Fibroblast of skin of scalp (primary cell): Measurements from ENCODE around the gene MYO15B.
"Not testable (repeated sequence)": the region's sequence is repeated elsewhere in the genome, so short reads cannot be mapped to it uniquely, and the experiment has no call there.

Source experiments
- DNase-seq: peaks from one replicate; pipeline ENCODE4 v3.0.0-alpha.2; 2013

The MYO15B gene

DNA sequence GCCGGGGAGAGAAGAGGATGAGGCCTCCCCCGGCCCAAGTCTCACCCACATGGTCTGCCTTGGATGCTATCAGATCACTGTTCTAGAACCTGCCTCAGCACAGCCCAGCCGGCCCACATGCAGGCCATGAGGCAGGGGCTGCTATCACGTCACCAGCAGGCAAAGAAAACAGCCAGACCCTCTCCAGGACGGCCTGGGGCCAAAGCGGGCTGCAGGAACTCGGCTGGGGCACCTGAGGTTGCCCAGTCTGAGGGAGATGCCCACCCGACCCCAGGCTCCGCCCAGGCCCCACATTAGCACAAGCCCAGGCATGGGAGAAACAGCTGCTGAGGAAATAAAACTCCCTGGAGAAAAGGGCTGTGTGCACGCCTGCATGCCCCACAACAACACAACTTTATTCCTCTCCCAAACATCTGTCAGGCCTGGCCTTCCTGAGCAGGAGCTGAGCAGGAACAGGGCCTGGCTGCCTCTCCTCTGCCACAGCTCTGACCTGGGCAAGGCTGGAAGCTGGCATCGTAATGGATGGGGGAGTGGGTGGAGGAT is 39.0 kb downstream of the MYO15B start:
- no peak for DNase-seq

DNA sequence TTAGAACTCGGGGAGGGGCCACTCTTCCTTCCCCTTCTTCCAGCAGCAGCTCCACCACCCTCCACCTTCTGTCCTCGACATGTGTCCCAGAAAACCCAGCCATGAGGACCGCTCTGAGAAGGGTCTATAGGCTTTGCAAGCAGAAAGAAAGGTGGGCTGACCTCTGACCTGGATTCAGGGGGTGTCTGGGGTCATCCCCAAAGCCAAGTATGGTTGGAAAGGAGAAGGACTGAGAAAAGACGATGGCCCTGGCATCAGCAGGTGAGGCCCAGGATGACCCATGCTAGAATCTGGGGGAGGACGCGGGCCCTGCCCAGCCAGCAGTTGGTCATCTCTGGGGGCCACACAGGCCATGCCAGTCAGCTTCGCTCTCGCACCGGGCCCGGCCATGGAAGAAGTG is 39.5 kb downstream of the MYO15B start:
- DNase-seq = no peak

DNA sequence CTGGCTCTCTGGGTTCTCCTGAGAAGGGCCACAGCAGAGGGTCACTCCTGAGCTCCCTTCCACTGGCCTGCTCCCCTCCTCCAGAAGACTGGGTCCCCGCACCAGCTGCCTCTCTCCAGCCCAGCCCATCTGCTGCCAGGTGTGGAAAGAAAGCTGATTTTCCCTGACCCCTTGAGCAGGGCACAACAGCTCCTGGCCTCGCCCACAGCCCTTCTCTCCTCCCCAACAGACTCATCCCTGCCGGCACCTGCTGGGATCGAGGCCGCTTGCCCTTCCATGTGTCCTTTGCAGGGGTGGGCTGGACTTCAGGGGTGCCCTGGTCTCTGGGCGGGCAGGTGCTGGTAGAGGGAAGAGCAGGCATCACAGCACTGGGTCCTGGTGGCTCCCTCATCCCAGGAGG is 40.8 kb downstream of the MYO15B start:
- no peak for DNase-seq

DNA sequence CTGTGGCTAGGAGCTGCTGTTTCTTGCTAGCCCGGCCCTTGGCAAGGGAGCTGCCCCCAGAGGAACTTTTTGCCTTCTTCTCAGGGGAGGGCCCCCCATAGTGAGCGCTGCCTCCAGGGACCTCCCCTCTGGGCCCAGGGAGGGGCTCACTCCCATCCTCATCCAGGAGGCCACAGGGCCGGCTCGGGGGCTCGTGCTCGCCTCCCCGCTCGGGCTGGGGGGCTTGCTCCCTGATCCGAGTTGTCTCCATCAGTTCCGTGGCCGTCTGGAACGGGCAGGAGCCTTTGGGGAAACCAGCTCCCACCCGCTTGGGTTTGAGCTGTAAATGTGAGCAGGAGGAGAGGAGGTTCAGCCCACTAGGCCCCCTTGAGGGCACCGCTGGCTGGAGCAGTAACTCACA is 41.6 kb downstream of the MYO15B start:
- no peak for DNase-seq

DNA sequence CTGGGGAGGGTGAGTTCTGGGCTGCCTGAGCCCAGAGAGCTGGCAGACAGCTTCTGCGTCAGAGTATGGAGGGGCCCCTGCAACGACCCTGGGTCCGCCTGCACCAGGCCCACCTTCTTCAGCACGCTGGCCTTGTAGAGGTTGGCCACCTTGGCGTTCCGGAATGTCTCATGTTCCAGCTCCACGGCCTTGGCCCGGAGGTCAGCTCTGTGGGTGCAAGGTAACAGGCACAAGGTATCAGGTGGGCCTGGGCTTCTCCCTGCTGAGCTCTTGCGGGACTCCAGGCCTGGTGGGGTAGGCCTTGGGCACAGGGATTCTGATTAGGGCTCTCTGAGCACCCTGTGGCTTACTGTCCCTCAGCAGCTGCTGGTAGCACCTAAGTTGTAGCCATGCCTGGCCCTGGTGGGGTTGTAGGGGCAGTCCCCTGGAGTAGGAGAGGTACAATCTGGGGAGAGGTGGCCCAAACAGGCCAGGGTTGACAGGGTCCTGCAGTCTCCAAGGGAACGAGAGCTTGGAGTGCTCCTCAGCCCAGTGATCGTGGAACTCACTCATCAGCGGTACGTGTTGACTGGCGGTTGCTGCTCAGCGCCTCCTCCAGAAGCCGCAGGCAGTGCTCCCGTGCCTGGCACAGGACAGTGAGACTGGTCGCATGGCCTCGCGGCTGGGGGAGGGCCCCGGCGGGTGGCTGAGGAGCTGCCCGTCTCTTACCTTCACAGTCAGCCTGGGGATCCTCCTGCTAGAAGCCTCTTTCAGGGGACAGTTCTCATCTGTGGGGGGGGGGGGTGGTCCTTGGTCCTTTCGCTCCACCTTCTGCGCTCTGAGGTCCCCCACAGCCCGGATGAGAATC is 42.7 kb downstream of the MYO15B start:
- no peak for DNase-seq

DNA sequence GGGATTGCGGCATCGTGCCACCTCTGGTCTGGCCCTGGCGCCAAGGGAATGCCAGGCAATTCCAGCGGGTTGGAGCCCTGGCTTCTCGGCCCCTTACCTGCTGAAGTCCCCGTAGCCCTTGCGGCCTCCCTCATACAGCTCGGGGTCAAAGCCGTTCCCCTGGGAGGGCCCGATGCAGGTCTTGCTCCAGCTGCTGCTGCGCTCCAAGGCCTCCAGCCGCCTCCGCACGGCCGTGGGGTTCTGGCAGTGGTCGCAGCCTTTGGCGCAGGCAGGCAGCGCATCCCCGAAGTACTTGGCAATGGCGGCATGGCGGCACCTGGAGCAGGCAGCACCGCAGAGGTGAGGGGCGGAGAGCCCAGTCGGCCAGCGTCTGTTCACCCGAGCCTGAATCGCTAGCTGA is 43.8 kb downstream of the MYO15B start:
- DNase-seq = no peak

DNA sequence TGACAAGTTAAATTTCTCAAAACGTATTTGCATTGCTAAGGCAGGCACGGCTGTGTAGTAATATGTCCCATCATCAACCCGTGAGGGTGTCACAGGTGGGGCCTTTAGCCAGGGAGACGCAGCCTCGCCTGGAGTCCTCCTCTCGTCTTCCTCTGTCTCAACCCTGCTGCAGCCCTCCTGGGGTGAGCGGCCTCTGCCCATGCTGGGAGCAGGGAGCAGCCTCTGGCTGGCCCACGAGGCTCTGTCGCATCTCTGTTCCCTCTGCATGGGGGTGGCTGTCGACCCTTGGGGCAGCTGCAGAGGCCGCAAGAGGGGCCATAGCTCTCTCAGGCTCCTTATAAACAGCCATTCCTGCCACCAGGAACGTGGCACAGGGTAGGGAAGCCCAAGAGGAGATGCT is 44.8 kb downstream of the MYO15B start:
- DNase-seq = no peak

DNA sequence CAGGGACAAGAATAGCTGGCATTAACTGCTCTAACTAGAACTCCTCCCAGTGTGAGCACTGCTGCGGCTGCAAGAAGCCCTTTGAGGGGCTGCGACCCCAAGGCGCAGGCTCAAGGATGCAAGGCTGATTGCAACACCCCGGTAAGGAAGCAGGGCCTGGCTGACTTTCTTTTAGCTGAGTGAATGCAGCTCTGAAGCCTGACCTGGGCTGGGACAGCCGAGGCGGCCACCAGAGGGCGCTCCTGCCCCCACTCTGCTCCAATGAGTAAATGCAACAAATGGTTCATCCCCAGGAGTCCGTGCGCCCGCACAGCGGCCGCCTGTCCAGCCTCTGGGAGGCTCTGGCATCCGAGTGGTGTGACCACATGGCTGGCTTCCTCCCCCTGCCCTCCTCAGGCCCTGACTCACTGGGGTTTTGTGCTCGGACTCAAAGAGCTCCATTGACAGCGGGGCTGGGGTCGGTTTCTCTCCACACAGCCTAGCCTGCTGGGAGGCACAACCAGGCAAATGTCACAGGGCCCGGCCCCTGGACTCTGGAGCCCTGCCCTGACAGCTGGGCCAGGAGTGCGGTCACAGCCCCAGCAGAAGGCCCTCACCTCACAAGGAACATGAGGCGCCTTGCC is 45.4 kb downstream of the MYO15B start, which contains the start of gene SMIM5:
Gene SMIM5 (plus strand): TSS at position 572 of the 623 bp plus-strand sequence. CDS start 6,768 bp downstream, outside the sequence.
- peak; percentile 84 for DNase-seq

DNA sequence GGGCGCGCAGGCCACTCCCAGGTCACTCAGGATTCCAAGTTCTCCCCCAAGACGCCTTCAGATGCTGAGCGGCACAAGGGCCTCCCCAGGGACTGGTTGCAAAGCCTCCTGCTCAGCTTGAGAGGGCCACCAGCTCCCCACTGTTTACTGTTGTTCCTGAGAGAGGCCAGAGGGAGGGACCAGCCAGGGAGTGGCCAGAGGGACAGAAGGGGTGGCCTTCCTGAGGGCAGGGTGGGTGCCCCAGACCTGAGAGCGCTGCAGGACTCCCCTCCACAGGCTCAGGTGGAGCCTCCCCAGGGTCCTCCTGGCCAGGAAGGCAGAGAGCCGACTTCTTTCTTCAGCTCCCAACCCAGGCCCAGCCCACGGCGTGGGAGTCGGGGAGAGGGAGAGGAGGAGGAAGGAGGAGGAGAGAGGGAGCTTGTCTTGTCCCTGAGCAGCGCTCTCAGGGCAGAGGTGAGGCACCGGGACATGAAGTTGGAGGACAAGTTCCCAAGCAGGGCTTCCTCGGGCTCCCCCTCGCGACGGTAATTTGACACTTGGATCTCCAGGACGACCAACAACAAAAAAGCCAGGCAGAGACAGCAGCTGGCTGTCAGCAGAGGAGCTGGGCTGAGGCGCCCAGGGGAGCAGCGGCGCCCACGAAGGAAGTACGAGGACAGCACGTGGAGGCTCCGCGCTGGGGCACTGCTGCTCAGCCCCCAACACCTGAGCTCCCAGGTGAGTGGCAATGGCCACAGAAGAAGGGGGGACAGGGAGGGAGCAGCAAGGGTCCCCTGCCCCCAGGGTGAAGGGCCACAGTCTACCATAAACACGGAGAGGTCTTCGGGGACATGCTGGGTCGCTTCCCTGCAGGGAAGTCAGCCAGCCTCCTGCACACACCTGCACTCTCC is 46.1 kb downstream of the MYO15B start:
- DNase-seq = peak; percentile 88

DNA sequence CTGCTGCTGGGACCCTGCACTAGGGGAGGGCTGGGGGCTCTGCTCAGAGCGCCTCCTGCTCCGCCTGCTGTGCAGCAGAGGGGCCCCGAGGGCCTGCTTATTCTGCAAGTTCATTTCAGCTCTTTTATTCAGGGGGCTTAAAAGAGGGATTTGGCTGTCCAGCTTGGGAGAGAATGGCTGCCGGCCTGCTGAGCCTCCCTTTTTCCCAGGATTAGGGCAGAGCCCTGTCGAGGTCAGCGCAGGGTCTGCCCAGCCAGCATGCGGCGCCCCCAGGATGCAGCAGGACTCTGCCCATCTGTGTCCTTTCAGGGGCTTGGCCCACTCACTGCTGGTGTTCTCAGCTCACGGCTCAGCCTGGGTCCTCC is 46.8 kb downstream of the MYO15B start:
- no peak for DNase-seq

DNA sequence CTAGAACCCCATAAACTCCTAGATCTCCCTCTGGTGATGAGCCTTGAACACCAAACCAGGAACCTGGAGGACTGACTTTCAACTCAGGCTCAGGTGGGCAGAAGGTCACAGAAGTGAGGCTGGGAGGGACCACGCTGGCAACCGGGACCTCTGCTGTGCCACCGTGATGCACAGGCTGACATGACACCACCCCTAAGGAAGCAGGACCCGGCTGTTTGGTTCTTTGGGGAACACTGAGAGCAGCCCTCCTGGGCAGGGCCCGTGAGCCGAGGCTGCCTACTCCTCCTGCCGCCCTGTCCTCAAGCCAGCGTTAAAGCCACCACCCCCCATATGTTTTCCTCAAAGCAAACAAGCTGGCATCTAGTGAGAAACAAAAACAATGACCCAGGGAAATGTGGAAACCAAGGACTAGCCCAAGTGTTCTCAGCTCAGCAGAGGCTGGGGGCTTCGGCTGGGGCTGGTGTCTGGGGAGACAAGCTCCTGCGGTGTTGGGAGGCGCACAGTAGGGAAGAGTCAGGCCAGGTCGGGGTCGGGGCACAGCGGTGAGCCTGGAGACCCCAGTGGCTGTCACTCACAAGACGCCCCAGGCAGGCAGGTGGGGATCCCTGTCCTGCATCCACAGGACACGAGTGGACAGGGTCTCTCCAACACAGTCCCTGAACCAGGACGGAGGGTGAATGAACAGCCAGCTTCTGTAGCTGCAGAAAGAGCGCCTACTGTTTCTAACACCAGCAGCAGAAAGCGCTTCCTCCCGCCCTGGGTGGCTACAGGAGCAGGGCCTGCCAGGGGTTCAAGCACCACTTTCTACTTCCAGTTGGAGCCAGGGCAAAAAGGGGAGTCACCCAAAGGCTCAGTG is 47.4 kb downstream of the MYO15B start:
- no peak for DNase-seq

DNA sequence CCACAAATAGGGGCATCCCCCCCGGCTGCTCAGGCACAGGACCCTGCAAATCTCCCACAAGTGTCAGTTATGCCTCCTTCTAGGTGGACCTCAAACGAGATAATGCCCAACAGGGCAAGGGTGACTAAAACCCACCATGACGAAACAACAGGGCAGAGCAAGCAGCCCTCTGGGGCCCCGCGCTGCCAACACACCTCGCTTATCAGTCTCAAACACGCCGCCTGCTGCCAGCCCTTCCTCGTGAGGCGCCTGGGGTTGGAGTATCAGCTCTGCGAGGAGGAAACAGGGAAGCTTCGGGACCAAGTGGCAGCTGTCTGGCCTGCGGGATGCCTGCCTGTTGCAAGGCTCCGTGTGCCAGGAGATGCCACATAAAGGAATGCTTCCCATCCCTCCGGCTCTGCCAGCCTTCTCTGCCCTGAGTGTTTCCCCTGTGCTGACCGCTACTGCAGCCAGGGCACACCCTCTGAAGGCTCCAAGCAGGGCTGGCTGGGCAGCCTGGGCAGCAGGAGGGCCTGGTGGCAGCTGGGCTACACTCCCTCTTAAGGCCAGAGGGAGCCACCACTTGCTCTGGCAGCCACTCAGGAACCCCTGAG is 48.1 kb downstream of the MYO15B start:
- no peak for DNase-seq

DNA sequence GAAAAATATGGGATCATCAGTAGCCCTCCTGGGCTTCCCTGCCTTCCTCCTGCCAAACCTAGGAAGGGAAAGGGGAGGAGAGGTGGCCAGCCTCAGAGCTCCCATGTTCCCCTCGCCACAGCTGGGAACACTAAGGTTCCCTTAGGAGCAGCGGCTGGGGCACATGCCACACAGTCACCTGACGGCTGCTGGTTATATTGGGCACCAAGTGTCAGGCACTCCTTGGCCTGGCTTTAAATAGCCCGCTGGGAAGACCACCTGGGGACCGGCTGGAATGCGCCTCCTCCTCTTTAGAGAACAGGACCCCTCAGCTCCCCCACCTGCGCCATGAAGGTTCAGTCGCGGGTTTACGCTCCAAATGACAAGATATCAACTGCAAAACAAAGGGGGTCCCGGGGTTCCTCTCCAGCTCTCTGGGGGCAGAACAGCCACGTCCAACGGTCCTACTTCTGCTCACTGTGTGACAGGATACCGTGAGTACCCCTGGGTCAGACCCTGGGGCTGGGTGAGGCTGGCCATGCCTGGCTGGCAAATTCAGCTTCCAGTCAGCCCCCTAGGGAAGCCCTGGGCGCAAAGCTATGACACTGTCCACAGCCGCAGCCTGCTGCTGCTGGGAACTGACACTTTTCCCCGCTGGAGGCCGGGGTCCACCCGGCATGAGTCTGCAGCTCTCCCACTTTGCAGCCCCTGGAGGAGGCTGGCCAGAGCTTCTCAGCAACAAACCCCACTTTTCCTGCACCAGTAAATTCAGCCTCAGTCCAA is 49.0 kb downstream of the MYO15B start:
- DNase-seq = no peak

DNA sequence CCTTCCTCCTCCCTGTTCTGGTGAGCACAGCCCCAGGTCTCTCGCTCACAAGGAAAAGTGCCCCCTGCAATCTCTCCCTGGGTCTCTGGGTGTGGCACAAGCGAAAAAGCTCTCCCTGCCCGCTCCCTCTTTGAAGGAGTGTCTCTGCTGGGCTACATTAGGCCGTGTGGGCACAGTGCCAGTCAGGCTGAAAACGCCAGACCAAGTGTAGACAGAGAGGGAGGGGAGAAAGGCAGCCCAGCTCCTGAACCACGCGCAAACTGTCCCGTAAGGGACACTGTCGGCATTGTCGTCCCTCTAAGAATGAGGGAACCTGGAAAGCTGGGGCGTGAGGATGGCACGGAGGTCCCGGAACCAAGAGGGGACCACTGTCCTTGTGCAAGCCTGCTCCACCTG is 49.5 kb downstream of the MYO15B start:
- no peak for DNase-seq

DNA sequence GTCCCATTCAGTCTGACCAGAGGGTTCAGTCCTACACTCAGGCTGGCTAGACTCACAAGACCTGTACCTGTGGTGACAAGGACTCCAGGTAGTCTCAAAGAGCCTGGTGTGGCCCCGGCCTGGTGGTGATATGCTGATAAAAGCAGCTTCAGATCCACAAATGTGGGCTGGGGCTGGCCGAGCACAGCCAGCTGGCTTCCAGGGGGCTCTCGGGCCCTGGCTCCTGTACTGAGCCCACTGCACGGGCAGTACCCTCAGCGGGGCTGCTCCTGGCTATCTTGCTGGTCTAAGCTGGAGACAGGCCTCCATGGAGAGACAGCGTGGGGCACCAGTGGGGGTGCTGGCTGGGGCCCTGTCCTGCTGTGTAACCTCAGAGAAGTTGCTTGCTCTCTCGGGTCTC is 50.0 kb downstream of the MYO15B start:
- DNase-seq = no peak

DNA sequence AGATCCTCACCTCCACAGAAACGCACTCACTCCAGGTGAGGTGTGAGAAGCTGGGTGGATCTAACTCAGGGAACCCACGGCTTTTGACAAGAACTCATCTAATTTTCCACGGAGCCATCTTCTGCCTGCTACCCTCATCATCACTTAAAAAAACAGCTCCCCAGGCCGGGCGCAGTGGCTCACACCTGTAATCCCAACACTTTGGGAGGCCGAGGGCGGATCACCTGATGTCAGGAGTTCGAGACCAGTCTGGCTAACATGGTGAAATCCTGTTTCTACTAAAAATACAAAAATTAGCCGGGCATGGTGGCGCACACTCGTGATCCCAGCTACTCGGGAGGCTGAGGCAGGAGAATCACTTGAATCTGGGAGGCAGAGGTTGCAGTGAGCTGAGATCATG is 50.4 kb downstream of the MYO15B start:
- DNase-seq = not testable (repeated sequence)

DNA sequence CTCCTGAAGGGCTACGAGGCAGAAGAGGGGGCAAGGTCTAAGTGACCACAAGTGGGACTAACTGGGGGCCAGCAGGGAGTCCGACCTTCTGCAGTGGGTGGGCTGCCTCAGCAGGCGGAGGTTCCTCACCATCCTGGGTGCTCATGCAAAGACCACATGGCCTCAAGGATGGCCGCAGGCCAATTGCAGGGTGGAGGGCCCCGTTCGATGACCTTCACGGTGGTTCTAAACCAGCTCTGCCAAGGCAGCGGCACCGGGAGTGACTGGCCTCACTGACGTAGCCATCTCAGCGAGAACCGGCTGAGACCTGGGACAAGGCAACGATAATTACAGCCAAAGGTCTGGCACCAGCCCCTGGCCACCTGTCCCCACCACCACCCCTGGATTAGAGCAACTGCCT is 51.3 kb downstream of the MYO15B start:
- DNase-seq = no peak

DNA sequence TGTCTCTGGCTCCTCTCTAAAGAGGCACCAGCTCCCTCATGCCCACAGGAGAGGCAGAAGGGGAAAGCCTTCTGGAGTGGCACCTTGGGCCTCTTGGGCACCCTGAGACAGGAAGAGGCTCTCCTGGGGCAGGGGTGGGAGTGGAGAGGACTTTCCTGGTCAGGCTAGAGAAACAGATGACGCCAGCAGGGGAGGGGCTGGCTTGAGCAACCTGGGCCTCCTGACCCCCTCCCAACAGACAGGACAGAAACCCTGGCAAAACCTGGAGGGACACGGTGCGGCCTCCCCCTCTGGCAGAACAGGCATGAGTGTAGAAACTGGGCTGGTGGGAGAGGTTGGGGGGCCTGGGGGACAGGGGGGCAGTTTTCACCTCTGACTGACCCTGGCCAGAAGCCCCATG is 51.7 kb downstream of the MYO15B start:
- no peak for DNase-seq

DNA sequence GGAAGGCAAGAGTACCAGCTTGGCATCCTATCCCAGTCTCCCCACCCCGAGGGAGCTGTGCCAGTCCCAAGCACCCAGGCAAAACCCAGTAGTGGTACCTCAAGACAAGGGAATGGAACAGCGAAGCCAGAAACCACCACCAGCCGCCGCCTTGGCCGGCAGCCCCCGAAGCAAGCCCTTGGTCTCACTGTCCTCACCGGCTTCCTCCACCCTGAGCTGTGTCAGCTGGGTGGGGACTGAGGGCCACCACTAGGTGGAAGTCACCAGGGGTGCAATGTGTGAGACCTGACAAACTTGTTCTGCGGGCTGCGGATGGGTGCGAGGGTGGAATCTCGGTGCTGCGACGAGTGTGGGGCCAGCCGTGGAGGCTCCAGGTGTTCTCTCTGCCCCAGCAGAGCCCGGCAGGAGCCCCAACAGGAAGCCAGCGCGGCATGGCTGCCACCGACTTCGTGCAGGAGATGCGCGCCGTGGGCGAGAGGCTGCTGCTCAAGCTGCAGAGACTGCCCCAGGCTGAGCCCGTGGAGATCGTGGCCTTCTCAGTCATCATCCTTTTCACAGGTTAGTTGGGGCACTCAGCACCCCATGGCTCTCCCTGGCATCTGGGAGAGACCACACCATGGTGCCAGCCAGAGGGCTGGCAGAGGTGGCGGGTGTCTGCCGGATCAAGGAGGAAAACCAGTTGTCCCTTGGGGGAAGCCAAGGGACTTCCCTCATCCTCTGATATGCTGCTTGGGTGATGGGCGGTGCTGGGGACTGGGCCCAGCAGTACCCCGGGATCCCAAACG is 52.4 kb downstream of the MYO15B start:
- no peak for DNase-seq

DNA sequence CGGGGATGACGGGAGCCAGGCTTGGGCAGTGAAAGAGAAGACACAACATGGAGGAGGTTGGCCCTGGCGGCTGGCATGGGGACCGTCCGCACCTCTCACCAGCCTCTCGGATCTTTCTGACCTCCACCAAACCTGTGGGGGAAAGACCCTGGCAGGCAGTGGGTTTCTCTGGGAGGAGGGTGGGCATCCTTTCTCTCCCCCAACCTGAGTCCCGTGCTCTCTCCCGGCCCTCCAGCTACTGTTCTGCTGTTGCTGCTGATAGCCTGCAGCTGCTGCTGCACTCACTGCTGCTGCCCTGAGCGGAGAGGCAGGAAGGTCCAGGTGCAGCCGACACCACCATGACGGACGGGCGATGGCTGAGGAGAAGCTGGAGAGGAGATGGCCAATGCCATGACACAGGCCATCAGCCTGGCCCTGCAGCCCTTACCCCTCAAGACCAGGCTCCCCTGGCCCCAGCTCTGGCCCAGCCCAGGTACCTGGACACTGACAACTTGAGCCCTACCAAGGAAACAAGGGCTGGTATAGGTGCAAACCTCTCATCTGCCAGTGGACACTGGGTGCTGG is 53.0 kb downstream of the MYO15B start:
- DNase-seq = no peak
